Activated T-helper 2 cell treated with anti-CD3 and anti-CD28 coated beads, Interferon-gamma antibody, Interleukin-2, Interleukin-4, amounts not matched to agents 10 μg/mL and 5 μg/mL and 100 μg/mL, durations not matched to agents 14 hours and 24 hours and 36 hours (primary cell): ENCODE results near the gene FNBP1. TPM values are rescaled to one million over a fixed set of nuclear protein-coding genes. Genes with fewer than 3 reads are reported as not detected.

ENCODE experiments used
- DNase-seq: peaks from one replicate; pipeline ENCODE4 v3.0.0; 2021; ENCODE audit warnings: low spot score
- H3K27ac Mint-ChIP-seq: one replicate; pipeline ENCODE4 v1.8.0; 2021; ENCODE audit warnings: mixed read lengths
- H3K27me3 Mint-ChIP-seq: one replicate; pipeline ENCODE4 v1.8.0; 2021; ENCODE audit warnings: low read depth, mixed read lengths
- H3K36me3 Mint-ChIP-seq: one replicate; pipeline ENCODE4 v1.8.0; 2021; ENCODE audit warnings: low read depth, mixed read lengths
- H3K4me1 Mint-ChIP-seq: one replicate; pipeline ENCODE4 v1.8.0; 2021; ENCODE audit warnings: low read depth, mixed read lengths
- H3K4me3 Mint-ChIP-seq: one replicate; pipeline ENCODE4 v1.8.0; 2021; ENCODE audit warnings: low read depth, mild to moderate bottlenecking, moderate library complexity, mixed read lengths
- H3K9me3 Mint-ChIP-seq: one replicate; pipeline ENCODE4 v1.8.0; 2021; ENCODE audit warnings: mixed read lengths
- intact Hi-C: fragments of 100-400 bp; cut with micrococcal nuclease; formaldehyde crosslinking; loops from one replicate; pipeline ENCODE4 v1.15.1; 2023
- total RNA-seq: library from RNA; stranded (reverse); gene quantifications from 2 replicates; pipeline ENCODE4 v1.2.3, GENCODE V29; 2022

Gene FNBP1
- total RNA-seq, 1 donor from 2014 or later = 358 TPM

- peak overlapping the region; percentile 99 for H3K27ac Mint-ChIP-seq
- peak overlapping the region; percentile 82 for H3K4me3 Mint-ChIP-seq
- peak; percentile 94 for DNase-seq
- H3K36me3 Mint-ChIP-seq = peaks cover 71% of the 10 kb centered on the region
- peaks cover 39% of the 10 kb centered on the region for H3K4me1 Mint-ChIP-seq
- no peaks in the 10 kb centered on the region for H3K27me3 Mint-ChIP-seq
- no peaks in the 10 kb centered on the region for H3K9me3 Mint-ChIP-seq
- intact Hi-C loops = loop anchor here (1.0 to 5.0 kb wide), 4 partner anchors 49 to 397 kb away; partner anchors contain the start of genes C9orf78 and USP20
These were observed 158.6 kb downstream of the FNBP1 start for GRCh38 chr9:129884220-129885017.

- Mint-ChIP-seq H3K27me3 (no peaks in the 10 kb centered on the region), H3K9me3 (no peaks in the 10 kb centered on the region), H3K4me1 (peaks cover 12% of the 10 kb centered on the region), H3K27ac (no peak overlapping the region), H3K4me3 (no peak overlapping the region), H3K36me3 (peaks cover 65% of the 10 kb centered on the region)
- intact Hi-C loops = no loop called here
- DNase-seq = no peak
These were observed 161.3 kb downstream of the FNBP1 start for GRCh38 chr9:129881547-129882324.

GRCh38 chr9:129880654-129881546 lies 162.1 kb downstream of the FNBP1 start:
- Mint-ChIP-seq H3K36me3 (peaks cover 65% of the 10 kb centered on the region), H3K27ac (no peak overlapping the region), H3K27me3 (no peaks in the 10 kb centered on the region), H3K9me3 (no peaks in the 10 kb centered on the region), H3K4me3 (no peak overlapping the region), H3K4me1 (peaks cover 8% of the 10 kb centered on the region)
- DNase-seq = no peak
- intact Hi-C loops = no loop called here

- no peak overlapping the region for H3K4me3 Mint-ChIP-seq
- intact Hi-C loops = no loop called here
- H3K4me1 Mint-ChIP-seq = peaks cover 8% of the 10 kb centered on the region
- no peaks in the 10 kb centered on the region for H3K9me3 Mint-ChIP-seq
- H3K27me3 Mint-ChIP-seq = no peaks in the 10 kb centered on the region
- DNase-seq = no peak
- no peak overlapping the region for H3K27ac Mint-ChIP-seq
- peaks cover 63% of the 10 kb centered on the region for H3K36me3 Mint-ChIP-seq
These were observed 162.9 kb downstream of the FNBP1 start for GRCh38 chr9:129879991-129880653.

- H3K4me3 Mint-ChIP-seq = no peak overlapping the region
These were observed 163.8 kb downstream of the FNBP1 start for GRCh38 chr9:129879103-129879699.

GRCh38 chr9:129878291-129878690 lies 164.7 kb downstream of the FNBP1 start:
- intact Hi-C loops = no loop called here
- Mint-ChIP-seq H3K27ac (no peak overlapping the region), H3K36me3 (peaks cover 63% of the 10 kb centered on the region), H3K9me3 (no peaks in the 10 kb centered on the region), H3K27me3 (no peaks in the 10 kb centered on the region), H3K4me3 (no peak overlapping the region), H3K4me1 (peaks cover 1% of the 10 kb centered on the region)
- no peak for DNase-seq

More at GRCh38 chr9:129879103-129879699, 163.8 kb downstream of the FNBP1 start:
- no peaks in the 10 kb centered on the region for H3K9me3 Mint-ChIP-seq
- H3K27ac Mint-ChIP-seq = no peak overlapping the region
- intact Hi-C loops = no loop called here
- H3K27me3 Mint-ChIP-seq = no peaks in the 10 kb centered on the region
- peaks cover 59% of the 10 kb centered on the region for H3K36me3 Mint-ChIP-seq
- peaks cover 6% of the 10 kb centered on the region for H3K4me1 Mint-ChIP-seq
- DNase-seq = no peak

- H3K27me3 Mint-ChIP-seq = no peaks in the 10 kb centered on the region
- peaks cover 69% of the 10 kb centered on the region for H3K36me3 Mint-ChIP-seq
These were observed 166.2 kb downstream of the FNBP1 start for GRCh38 chr9:129876815-129877214.

GRCh38 chr9:129875687-129876395 lies 167.1 kb downstream of the FNBP1 start:
- Mint-ChIP-seq H3K4me1 (peaks cover 4% of the 10 kb centered on the region), H3K36me3 (peaks cover 71% of the 10 kb centered on the region), H3K27me3 (no peaks in the 10 kb centered on the region), H3K4me3 (no peak overlapping the region), H3K27ac (no peak overlapping the region), H3K9me3 (no peaks in the 10 kb centered on the region)
- intact Hi-C loops = no loop called here
- no peak for DNase-seq

More at GRCh38 chr9:129876815-129877214, 166.2 kb downstream of the FNBP1 start:
- Mint-ChIP-seq H3K27ac (no peak overlapping the region), H3K4me3 (no peak overlapping the region), H3K4me1 (peaks cover 1% of the 10 kb centered on the region), H3K9me3 (no peaks in the 10 kb centered on the region)
- intact Hi-C loops = no loop called here
- no peak for DNase-seq

- DNase-seq = no peak
- Mint-ChIP-seq H3K27ac (no peak overlapping the region), H3K27me3 (no peaks in the 10 kb centered on the region), H3K9me3 (no peaks in the 10 kb centered on the region), H3K4me1 (peaks cover 9% of the 10 kb centered on the region), H3K4me3 (no peak overlapping the region), H3K36me3 (peaks cover 67% of the 10 kb centered on the region)
- intact Hi-C loops = no loop called here
These were observed 167.8 kb downstream of the FNBP1 start for GRCh38 chr9:129875181-129875611.

- peaks cover 14% of the 10 kb centered on the region for H3K4me1 Mint-ChIP-seq
- H3K36me3 Mint-ChIP-seq = peaks cover 64% of the 10 kb centered on the region
- H3K4me3 Mint-ChIP-seq = no peak overlapping the region
- no peaks in the 10 kb centered on the region for H3K9me3 Mint-ChIP-seq
- no peak for DNase-seq
- intact Hi-C loops = no loop called here
- H3K27ac Mint-ChIP-seq = no peak overlapping the region
- no peaks in the 10 kb centered on the region for H3K27me3 Mint-ChIP-seq
These were observed 168.5 kb downstream of the FNBP1 start for GRCh38 chr9:129874261-129875101.
